ENCODE measurements around the gene SMAD4.

DNA sequence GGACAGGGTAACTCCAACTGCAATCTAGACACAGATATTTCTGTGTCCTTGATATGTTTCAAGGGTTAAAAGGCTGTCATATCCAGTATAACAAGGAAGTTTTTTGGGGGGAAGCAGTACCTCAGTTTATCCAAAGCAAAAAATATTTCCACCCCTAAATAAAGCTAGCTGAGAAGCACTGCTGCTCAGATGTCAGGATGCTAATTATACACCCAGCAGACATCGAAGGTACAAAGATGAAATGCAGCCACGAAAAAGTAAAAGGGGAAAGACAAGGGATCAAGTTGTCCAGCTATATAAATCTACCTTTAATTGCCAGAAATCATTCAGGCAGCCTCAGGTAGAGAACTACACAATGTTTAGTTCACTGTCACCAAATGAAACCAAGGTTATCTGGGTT, 36.0 kb upstream of the SMAD4 start:
- TF ChIP-seq ZNF274 (IDR thresholded peaks at IDR 0.05; ENCODE audit: low read depth, low read length) (no peak), SUZ12 (IDR thresholded peaks at IDR 0.05; ENCODE audit: extremely low read depth, insufficient read depth, insufficient read length) (no peak), YY1 (IDR thresholded peaks at IDR 0.05; ENCODE audit: insufficient read depth, insufficient read length) (no peak)
